ENCODE results near the gene RHBDD1. TPM values are rescaled to one million over a fixed set of nuclear protein-coding genes. Genes with fewer than 3 reads are reported as not detected.

RHBDD1 gene
- total and polyA plus RNA-seq, 12 donors = 3.9 to 47.8 (median 25.9) TPM

DNA sequence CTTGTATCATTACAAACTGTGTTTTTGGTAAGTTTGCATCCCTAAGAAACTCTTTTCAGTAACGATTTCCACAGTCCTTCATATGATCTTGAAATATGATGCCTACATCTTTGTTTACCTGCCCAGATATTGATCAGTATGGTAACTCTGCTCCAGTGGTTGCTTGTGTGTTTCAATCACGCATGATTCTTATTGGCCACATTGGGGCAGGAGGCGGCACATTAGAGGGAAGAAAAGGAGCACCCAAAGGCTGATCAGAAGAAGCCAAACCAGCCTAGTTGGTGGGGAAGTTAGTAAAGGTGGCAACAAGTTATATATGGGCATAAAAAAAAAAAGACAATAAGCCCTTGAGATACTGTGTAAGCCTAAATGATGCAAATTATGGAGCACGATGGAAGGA, 158.9 kb downstream of the RHBDD1 start:
- no peaks in the 10 kb centered on the region for H3K36me3 ChIP-seq (replicated peaks in 1 of 2)
- no peaks in the 10 kb centered on the region for H3K27me3 ChIP-seq
- DNase-seq = no peak
- 79 to 87% (median 86%) methylated on average over 4 of the region's 4 CpGs for WGBS, 4 donors
- H3K27ac ChIP-seq = no peak overlapping the region
- H3K9me3 ChIP-seq (replicated peaks in 1 of 3) = no peaks in the 10 kb centered on the region
- intact Hi-C loops (cut with DNase I) = no loop called here
- H3K4me1 ChIP-seq (replicated peaks in 1 of 2) = peaks cover 7 to 14% of the 10 kb centered on the region in 2 donors
- TF ChIP-seq, protein P1, sequence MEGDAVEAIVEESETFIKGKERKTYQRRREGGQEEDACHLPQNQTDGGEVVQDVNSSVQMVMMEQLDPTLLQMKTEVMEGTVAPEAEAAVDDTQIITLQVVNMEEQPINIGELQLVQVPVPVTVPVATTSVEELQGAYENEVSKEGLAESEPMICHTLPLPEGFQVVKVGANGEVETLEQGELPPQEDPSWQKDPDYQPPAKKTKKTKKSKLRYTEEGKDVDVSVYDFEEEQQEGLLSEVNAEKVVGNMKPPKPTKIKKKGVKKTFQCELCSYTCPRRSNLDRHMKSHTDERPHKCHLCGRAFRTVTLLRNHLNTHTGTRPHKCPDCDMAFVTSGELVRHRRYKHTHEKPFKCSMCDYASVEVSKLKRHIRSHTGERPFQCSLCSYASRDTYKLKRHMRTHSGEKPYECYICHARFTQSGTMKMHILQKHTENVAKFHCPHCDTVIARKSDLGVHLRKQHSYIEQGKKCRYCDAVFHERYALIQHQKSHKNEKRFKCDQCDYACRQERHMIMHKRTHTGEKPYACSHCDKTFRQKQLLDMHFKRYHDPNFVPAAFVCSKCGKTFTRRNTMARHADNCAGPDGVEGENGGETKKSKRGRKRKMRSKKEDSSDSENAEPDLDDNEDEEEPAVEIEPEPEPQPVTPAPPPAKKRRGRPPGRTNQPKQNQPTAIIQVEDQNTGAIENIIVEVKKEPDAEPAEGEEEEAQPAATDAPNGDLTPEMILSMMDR (IDR thresholded peaks at IDR 0.05) = no peak
- TF ChIP-seq POLR2A (IDR thresholded peaks at IDR 0.05) = no peak
- H3K4me3 ChIP-seq = no peak overlapping the region

DNA sequence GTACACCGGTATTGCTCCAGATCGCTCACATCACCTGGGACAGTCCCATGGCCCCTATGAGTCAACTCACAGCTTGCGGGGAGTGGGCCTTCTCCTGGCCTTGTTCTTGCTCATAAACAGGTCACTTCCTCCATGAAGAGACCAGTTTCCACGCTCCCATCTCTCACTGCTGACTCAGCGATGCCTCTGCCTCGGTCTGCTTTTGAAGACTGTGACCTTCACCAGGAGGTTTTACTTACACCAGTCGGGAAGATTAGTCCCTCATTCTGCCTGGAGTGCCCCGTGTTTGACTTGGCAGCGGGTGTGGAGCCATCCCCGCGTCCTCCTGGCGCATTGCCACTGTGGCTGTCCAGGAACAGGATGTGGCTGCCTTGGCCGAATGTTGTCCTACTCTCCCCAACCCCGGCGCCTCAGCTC, 159.8 kb downstream of the RHBDD1 start:
- Histone ChIP-seq H3K36me3 (replicated peaks in 1 of 2) (no peaks in the 10 kb centered on the region), H3K27me3 (no peaks in the 10 kb centered on the region), H3K9me3 (replicated peaks in 1 of 3) (no peaks in the 10 kb centered on the region), H3K4me3 (no peak overlapping the region), H3K27ac (peak overlapping the region in 3 of 5 donors; percentile 35 to 62 (median 41)), H3K4me1 (replicated peaks in 1 of 2) (peaks cover 7 to 14% of the 10 kb centered on the region in 2 donors)
- intact Hi-C loops (cut with DNase I) = no loop called here
- peak; percentile 80 to 96 (median 92) for DNase-seq
- WGBS, 4 donors = 25 to 41% (median 32%) methylated on average over 11 to 15 of the region's 15 CpGs
- TF ChIP-seq POLR2A (IDR thresholded peaks at IDR 0.05) = peak in 1 of 2 donors; percentile 11
- TF ChIP-seq, protein P1 (IDR thresholded peaks at IDR 0.05) = no peak

DNA sequence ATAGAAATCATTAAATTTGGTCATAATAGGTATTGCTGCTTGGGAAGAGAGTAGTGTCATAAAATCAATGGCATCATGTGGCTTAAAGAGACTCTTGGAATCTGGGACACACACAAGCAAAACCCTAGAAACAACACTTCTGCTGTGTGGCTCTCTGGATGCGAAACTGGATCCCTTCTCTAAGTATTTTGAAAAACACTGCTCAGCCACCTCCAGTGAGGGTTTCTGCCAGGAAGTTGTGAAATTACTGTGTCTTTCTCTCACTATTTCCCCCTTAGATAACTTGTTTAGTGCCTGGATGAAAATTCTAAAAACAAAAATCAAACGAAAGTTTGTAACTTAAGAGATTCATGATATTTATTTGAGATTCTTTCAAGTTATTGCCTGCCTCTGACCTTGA, 163.8 kb downstream of the RHBDD1 start:
- Histone ChIP-seq H3K27ac (no peak overlapping the region), H3K4me1 (replicated peaks in 1 of 2) (peaks cover 7 to 14% of the 10 kb centered on the region in 2 donors), H3K36me3 (replicated peaks in 1 of 2) (no peaks in the 10 kb centered on the region), H3K27me3 (no peaks in the 10 kb centered on the region), H3K9me3 (replicated peaks in 1 of 3) (no peaks in the 10 kb centered on the region), H3K4me3 (no peak overlapping the region)
- 51 to 71% (median 61%) methylated on average over 2 of the region's 2 CpGs for WGBS, 4 donors
- no peak for TF ChIP-seq POLR2A (IDR thresholded peaks at IDR 0.05)
- TF ChIP-seq, protein P1 (IDR thresholded peaks at IDR 0.05) = no peak
- intact Hi-C loops (cut with DNase I) = no loop called here
- DNase-seq = no peak

DNA sequence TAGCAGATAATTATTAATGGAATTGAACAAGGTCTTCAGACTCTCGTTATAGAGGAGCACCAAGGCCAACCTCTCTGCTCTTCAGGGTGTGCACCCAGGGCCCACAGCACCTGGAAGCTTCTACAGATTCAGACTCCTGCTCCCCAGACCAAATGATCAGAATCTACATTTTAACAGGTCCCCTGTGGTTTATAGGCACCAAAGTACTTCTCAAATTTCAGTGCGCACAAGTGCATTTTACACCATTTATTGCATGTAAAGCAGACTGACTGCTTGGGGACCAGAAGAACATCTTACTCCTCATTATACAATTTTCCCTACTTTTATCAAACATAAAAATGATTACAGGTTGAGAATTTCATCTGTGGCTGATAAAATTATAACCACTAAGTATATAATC, 164.3 kb downstream of the RHBDD1 start:
- TF ChIP-seq POLR2A (IDR thresholded peaks at IDR 0.05) = no peak
- TF ChIP-seq, protein P1 (IDR thresholded peaks at IDR 0.05) = no peak
- no peaks in the 10 kb centered on the region for H3K27me3 ChIP-seq
- H3K9me3 ChIP-seq (replicated peaks in 1 of 3) = no peaks in the 10 kb centered on the region
- no peaks in the 10 kb centered on the region for H3K36me3 ChIP-seq (replicated peaks in 1 of 2)
- H3K27ac ChIP-seq = no peak overlapping the region
- peaks cover 5 to 10% of the 10 kb centered on the region in 2 donors for H3K4me1 ChIP-seq (replicated peaks in 1 of 2)
- H3K4me3 ChIP-seq = no peak overlapping the region
- DNase-seq = no peak
- intact Hi-C loops (cut with DNase I) = no loop called here
- 62 to 82% (median 69%) methylated on average over 2 of the region's 2 CpGs for WGBS, 4 donors
